ENCODE data around the gene TSPEAR. TPM values are rescaled to one million over a fixed set of nuclear protein-coding genes. Genes with fewer than 3 reads are reported as not detected.

The TSPEAR gene
- total RNA-seq, 2 donors from 2014 or later: not detected

DNA sequence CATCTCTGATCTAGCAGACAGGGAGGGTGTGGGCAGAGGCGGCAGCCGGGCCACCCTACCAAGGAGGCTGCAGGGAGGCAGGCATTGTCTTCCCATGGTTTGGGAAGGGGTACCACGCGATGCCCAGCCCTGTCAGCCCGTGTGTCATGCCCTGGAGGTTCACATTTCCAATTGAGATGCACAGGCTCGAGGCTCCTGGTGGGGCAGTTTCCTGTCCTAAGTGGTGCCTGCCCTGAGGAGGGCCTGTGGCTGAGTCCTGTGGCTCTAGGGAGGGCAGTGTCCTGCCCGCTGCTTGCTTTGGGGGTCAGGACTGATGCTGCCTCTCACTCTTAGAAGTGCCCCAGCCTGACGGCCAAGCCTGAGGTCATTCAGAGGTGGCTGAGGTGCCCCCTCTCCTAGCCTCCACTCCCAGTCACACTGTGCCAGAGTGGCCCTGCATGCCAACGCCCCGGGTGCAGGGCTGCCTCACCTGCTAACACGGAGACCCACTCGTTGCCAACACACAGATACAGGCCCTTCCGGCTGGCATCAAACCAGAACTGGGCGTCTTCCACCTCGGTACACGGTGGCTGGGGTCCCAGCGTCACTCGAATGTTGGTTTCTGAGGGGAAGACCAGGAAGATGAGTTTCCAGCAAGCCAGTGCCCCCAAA is 183.3 kb downstream of the TSPEAR start:
- intact Hi-C loops (cut with DNase I): no loop called here
- Histone ChIP-seq H3K27ac (no peak overlapping the region), H3K4me1 (no peaks in the 10 kb centered on the region), H3K36me3 (no peaks in the 10 kb centered on the region), H3K9me3 (no peaks in the 10 kb centered on the region), H3K27me3 (no peaks in the 10 kb centered on the region), H3K9ac (ENCODE audit: low read depth in 2 of 2, low read length in 2 of 2) (no peak overlapping the region), H3K4me3 (no peak overlapping the region)
- TF ChIP-seq, protein P1, sequence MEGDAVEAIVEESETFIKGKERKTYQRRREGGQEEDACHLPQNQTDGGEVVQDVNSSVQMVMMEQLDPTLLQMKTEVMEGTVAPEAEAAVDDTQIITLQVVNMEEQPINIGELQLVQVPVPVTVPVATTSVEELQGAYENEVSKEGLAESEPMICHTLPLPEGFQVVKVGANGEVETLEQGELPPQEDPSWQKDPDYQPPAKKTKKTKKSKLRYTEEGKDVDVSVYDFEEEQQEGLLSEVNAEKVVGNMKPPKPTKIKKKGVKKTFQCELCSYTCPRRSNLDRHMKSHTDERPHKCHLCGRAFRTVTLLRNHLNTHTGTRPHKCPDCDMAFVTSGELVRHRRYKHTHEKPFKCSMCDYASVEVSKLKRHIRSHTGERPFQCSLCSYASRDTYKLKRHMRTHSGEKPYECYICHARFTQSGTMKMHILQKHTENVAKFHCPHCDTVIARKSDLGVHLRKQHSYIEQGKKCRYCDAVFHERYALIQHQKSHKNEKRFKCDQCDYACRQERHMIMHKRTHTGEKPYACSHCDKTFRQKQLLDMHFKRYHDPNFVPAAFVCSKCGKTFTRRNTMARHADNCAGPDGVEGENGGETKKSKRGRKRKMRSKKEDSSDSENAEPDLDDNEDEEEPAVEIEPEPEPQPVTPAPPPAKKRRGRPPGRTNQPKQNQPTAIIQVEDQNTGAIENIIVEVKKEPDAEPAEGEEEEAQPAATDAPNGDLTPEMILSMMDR (IDR thresholded peaks at IDR 0.05): no peak
- DNase-seq: no peak

DNA sequence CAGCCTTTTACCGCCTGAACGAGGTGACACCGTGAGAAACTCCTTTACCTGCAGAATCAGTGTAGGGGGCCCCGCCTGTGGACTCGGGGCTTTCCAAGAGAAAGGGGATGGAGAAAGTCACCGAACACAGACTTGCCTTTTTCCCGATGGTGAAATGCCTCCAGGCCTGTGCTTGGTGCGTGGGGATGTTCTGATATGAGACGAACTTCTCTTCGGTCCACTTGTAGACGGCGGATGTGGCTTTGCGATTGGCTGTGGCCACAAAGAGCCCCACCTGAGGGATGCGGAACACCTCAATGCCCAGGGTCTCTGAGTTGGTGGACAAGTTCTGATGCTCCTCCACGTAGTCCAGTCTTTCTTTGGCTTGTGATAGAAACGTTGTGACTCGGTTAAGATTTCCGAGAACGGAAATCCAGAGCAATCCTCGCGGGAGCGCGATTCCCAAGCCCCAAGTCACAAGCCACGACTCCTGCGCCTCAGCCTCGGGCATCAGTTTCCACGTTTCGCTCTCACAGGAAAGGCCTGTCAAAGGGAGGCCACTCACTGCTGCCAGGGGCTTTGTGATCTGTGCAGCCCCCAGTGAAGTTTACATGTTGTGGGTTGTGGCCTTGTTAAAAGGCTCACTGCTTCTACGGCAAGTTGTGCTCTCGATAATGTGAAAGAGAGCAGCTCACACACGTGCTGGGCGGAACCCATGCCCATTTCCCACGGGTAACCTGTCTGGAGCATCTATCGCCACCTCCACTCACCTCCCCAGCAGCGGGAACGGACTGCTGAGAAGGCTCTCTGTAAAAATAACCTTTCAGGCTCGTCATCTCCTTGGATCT is 184.0 kb downstream of the TSPEAR start:
- no peak for DNase-seq

DNA sequence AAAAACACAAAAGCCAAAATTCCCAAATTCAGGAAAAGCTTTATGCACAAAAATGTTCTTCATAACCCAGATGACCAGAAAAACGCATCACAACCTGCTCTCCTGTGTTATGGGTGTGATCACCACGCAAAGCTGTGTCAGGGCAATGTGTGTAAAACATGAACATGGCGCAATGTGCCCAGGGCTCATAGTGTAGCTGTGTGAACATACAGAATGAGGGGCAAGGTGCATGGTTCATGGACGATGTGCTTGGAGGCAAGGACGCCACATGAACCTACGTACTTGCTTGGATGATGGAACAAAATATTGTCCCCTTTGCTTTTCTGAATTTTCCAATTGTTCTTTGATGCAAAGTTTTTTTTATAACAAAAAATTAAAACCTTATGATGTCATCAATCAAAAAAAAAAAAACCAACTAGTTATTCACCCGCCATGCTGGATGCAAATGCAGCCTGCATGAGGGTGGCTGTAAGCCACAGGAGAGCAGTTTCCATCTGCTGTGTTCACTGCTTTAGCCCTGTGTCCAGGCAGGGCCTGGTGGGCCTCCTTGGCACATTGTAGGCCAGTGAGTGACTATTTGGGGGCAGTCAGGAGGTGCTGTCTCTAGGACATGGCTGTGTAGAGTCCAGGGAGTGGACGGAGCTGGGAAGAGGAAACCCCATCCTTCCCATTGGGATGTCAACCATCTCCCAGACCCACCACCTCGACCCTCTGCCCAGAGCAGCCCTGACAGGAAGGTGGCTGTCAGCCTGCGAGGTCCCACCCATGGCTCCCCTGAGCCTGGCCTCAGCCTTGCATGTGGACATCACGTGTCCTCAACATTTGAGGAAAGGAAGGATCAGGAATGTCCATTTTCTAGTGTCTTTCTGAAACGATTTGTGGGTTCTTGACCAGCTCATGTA is 185.0 kb downstream of the TSPEAR start:
- Histone ChIP-seq H3K27me3 (no peaks in the 10 kb centered on the region), H3K9me3 (no peaks in the 10 kb centered on the region), H3K36me3 (no peaks in the 10 kb centered on the region), H3K4me1 (no peaks in the 10 kb centered on the region), H3K9ac (ENCODE audit: low read depth in 2 of 2, low read length in 2 of 2) (no peak overlapping the region), H3K27ac (no peak overlapping the region), H3K4me3 (no peak overlapping the region)
- intact Hi-C loops (cut with DNase I): no loop called here
- DNase-seq: no peak
- TF ChIP-seq, protein P1 (IDR thresholded peaks at IDR 0.05): no peak

More for the DNA sequence above, 184.0 kb downstream of the TSPEAR start:
- intact Hi-C loops (cut with DNase I): no loop called here
- Histone ChIP-seq H3K4me3 (no peak overlapping the region), H3K9me3 (no peaks in the 10 kb centered on the region), H3K27me3 (no peaks in the 10 kb centered on the region), H3K36me3 (no peaks in the 10 kb centered on the region), H3K4me1 (no peaks in the 10 kb centered on the region), H3K27ac (no peak overlapping the region), H3K9ac (ENCODE audit: low read depth in 2 of 2, low read length in 2 of 2) (no peak overlapping the region)
- TF ChIP-seq, protein P1 (IDR thresholded peaks at IDR 0.05): no peak

DNA sequence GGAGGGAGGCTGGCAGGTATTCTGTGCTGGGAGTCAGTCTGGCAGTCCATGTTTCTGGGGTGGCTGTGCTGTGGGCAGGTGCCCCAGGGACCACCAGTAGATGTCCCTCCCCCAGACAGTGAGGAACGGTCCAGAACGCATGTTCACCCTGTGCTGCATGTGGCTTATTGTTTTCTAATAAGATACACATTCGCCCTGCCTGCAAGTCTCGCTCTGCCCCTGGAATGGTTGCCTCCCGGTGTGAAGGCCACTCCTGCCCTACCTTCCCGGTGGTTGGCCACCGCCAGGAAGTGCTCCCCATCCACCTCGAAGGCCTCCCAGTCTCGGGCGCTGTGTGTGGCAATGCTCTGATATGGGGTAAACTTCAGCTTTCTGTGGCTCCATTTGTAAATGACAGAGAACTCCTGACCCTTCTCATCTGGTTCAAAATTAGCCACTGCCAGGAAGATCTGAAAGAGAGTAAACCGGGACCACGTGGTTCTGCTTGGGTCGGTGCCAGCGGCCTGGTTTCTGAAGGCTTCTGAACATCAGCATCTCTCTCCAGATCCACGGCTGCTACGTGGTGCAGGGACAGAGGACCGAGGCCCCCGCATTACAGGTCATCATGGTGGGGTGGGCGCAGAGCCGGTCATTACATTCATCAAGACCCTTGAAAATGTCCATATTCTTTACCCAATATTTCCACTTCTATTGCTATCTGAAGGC is 185.8 kb downstream of the TSPEAR start:
- Histone ChIP-seq H3K27me3 (no peaks in the 10 kb centered on the region), H3K9ac (ENCODE audit: low read depth in 2 of 2, low read length in 2 of 2) (no peak overlapping the region), H3K4me1 (no peaks in the 10 kb centered on the region), H3K27ac (no peak overlapping the region), H3K36me3 (no peaks in the 10 kb centered on the region), H3K4me3 (no peak overlapping the region), H3K9me3 (no peaks in the 10 kb centered on the region)
- TF ChIP-seq, protein P1 (IDR thresholded peaks at IDR 0.05): no peak
- DNase-seq: no peak
- intact Hi-C loops (cut with DNase I): no loop called here
